NCI-H82 treated with DMSO at 0.1 percent for 48 hours (cell line): Measurements from ENCODE around the gene TTLL5.
"Not testable (repeated sequence)": the region's sequence is repeated elsewhere in the genome, so short reads cannot be mapped to it uniquely, and the experiment has no call there.

Experiments
- DNase-seq: peaks from one replicate; lab custom pipeline; 2025; ENCODE audit not compliant: unreplicated experiment; lab: John Stamatoyannopoulos, UW

Gene TTLL5

GRCh38 chr14:75831455-75831854, 170.4 kb downstream of the TTLL5 start:
- no peak for DNase-seq

GRCh38 chr14:75831952-75832351, 170.9 kb downstream of the TTLL5 start:
- no peak for DNase-seq

- DNase-seq: no peak
Observed at GRCh38 chr14:75832621-75833297, 171.7 kb downstream of the TTLL5 start.

- no peak for DNase-seq
Observed at GRCh38 chr14:75833326-75834020, 172.4 kb downstream of the TTLL5 start.

- no peak for DNase-seq
Observed at GRCh38 chr14:75835156-75835725, 174.2 kb downstream of the TTLL5 start.

GRCh38 chr14:75835737-75836136, 174.7 kb downstream of the TTLL5 start:
- DNase-seq: no peak

GRCh38 chr14:75837151-75837787, 176.2 kb downstream of the TTLL5 start:
- no peak for DNase-seq

GRCh38 chr14:75840911-75841310, 179.9 kb downstream of the TTLL5 start:
- DNase-seq: no peak

GRCh38 chr14:75842551-75842950, 181.5 kb downstream of the TTLL5 start:
- no peak for DNase-seq

GRCh38 chr14:75844486-75844885, 183.4 kb downstream of the TTLL5 start:
- no peak for DNase-seq

- DNase-seq: no peak
Observed at GRCh38 chr14:75845136-75845804, 184.2 kb downstream of the TTLL5 start.

- DNase-seq: not testable (repeated sequence)
Observed at GRCh38 chr14:75846694-75847093, 185.6 kb downstream of the TTLL5 start.

GRCh38 chr14:75847584-75847983, 186.5 kb downstream of the TTLL5 start:
- no peak for DNase-seq

GRCh38 chr14:75848167-75848913, 187.3 kb downstream of the TTLL5 start:
- DNase-seq: no peak

- no peak for DNase-seq
Observed at GRCh38 chr14:75849300-75849895, 188.4 kb downstream of the TTLL5 start.

GRCh38 chr14:75851574-75851866, 190.5 kb downstream of the TTLL5 start:
- DNase-seq: no peak

- no peak for DNase-seq
Observed at GRCh38 chr14:75854111-75854799, 193.2 kb downstream of the TTLL5 start.

GRCh38 chr14:75857199-75857598, 196.2 kb downstream of the TTLL5 start:
- no peak for DNase-seq

GRCh38 chr14:75858362-75858761, 197.3 kb downstream of the TTLL5 start:
- DNase-seq: no peak

GRCh38 chr14:75859746-75860145, 198.7 kb downstream of the TTLL5 start:
- DNase-seq: no peak
